ENCODE data around the gene PTGR1.

- TF ChIP-seq CTCF (IDR thresholded peaks at IDR 0.05) (no peak), POLR2A (IDR thresholded peaks at IDR 0.05) (no peak)
These were observed 56.8 kb downstream of the PTGR1 start for GRCh38 chr9:111542497-111543254.
